K562 treated with DMSO at 1 percent for 12 hours (cell line): Measurements from ENCODE around the gene TRAM2. TPM values are rescaled to one million over a fixed set of nuclear protein-coding genes. Genes with fewer than 3 reads are reported as not detected.

Experiments
- total RNA-seq: library from RNA; unstranded; fragments of 300-600 nt; gene quantifications from 2 replicates; pipeline ENCODE4 v1.2.3, GENCODE V29; 2022; ENCODE audit not compliant: insufficient read depth

The TRAM2 gene
- total RNA-seq: 3.8 and 15.8 TPM in 2 replicates

GRCh38 chr6:52577022-52577777 is at the start of gene TRAM2:
TRAM2 (minus strand) TSS chr6:52577060; CDS start chr6:52576915, 145 bp downstream.

Other genes with a start within 250 kb of the TRAM2 start
- gene PAQR8, start 214.9 kb downstream of the TRAM2 start, total RNA-seq: 5.3 and 12.1 TPM in 2 replicates
- 5.8 and 14.3 TPM in 2 replicates for gene EFHC1, start 156.7 kb downstream of the TRAM2 start, total RNA-seq
- 11.3 and 15.1 TPM in 2 replicates for gene TMEM14A, start 94.1 kb upstream of the TRAM2 start, total RNA-seq
- not detected in 2 replicates for gene GSTA2, start 186.4 kb upstream of the TRAM2 start, total RNA-seq
- not detected in 2 replicates for gene GSTA1, start 226.8 kb upstream of the TRAM2 start, total RNA-seq